ENCODE data around the gene KCNMA1. TPM values are rescaled to one million over a fixed set of nuclear protein-coding genes. Genes with fewer than 3 reads are reported as not detected.

The KCNMA1 gene
- polyA plus RNA-seq, 1 of the 3 experiments (the other 2 are of a cell fraction) = 107 TPM

- ChIA-PET POLR2A (no interaction called here), CTCF (interaction anchor here (3.2 kb wide), 1 partner anchor 13 kb away, joined by 9 read pairs; no protein-coding TSS in a partner anchor)
- Histone ChIP-seq H3K9me2 (no peaks in the 10 kb centered on the region), H3F3A (replicated peaks; ENCODE audit: insufficient read depth) (peaks cover 14% of the 10 kb centered on the region), H2AFZ (ENCODE audit: low read depth) (no peak overlapping the region), H3K36me3 (replicated peaks in 1 of 2; ENCODE audit: control insufficient read depth in 1 of 2, insufficient read depth in 2 of 2, low read length in 1 of 2) (no peaks in the 10 kb centered on the region), H3K4me2 (no peak overlapping the region), H3K4me1 (ENCODE audit: control insufficient read depth in 1 of 2, insufficient read depth in 2 of 2, low read depth in 1 of 2, low read length in 1 of 2) (peaks cover 3 to 14% of the 10 kb centered on the region in 2 experiments; a peak in 3 of 4 replicates), H3K9ac (no peak overlapping the region), H4K20me1 (ENCODE audit: insufficient read depth) (no peaks in the 10 kb centered on the region), H3K9me3 (no peaks in the 10 kb centered on the region), H3K79me2 (ENCODE audit: insufficient read depth) (no peaks in the 10 kb centered on the region), H3K27ac (ENCODE audit: low read depth in 2 of 2, low read length in 1 of 2) (no peak overlapping the region), H3K4me3 (ENCODE audit: low read depth in 2 of 2, low read length in 1 of 2) (no peak overlapping the region), H3K27me3 (ENCODE audit: insufficient read depth) (no peaks in the 10 kb centered on the region)
- DNase-seq = no peak
- WGBS (ENCODE audit: low lambda C conversion rate) = 92% methylated on average over 3 of the region's 3 CpGs
- no peak for TF ChIP-seq USF2 (IDR thresholded peaks at IDR 0.05; ENCODE audit: borderline replicate concordance, low read depth, low read length)
- TF ChIP-seq FOXM1 (IDR thresholded peaks at IDR 0.05; ENCODE audit: low read depth) = no peak
- no peak for TF ChIP-seq ELF1 (IDR thresholded peaks at IDR 0.05)
- no peak for TF ChIP-seq RFX5 (IDR thresholded peaks at IDR 0.05; ENCODE audit: low read length)
- no peak for TF ChIP-seq POLR2AphosphoS5 (IDR thresholded peaks at IDR 0.05; ENCODE audit: low read depth, low read length)
- no peak for TF ChIP-seq GABPA (IDR thresholded peaks at IDR 0.05; ENCODE audit: low read depth)
- TF ChIP-seq EZH2phosphoT487 (IDR thresholded peaks at IDR 0.05; ENCODE audit: borderline replicate concordance, low read depth) = no peak
- no peak for TF ChIP-seq GATA2 (CRISPR knock-in tag; IDR thresholded peaks at IDR 0.05)
These were observed 373.1 kb downstream of the KCNMA1 start for GRCh38 chr10:77264527-77264926.

GRCh38 chr10:77264107-77264506 is 373.5 kb downstream of the KCNMA1 start:
- Histone ChIP-seq H3F3A (replicated peaks; ENCODE audit: insufficient read depth) (peaks cover 14% of the 10 kb centered on the region), H2AFZ (ENCODE audit: low read depth) (no peak overlapping the region), H3K27ac (ENCODE audit: low read depth in 2 of 2, low read length in 1 of 2) (no peak overlapping the region), H3K4me1 (ENCODE audit: control insufficient read depth in 1 of 2, insufficient read depth in 2 of 2, low read depth in 1 of 2, low read length in 1 of 2) (peaks cover 3 to 14% of the 10 kb centered on the region in 2 experiments; a peak in 3 of 4 replicates), H3K9me3 (no peaks in the 10 kb centered on the region), H3K9ac (no peak overlapping the region), H3K27me3 (ENCODE audit: insufficient read depth) (no peaks in the 10 kb centered on the region), H3K4me3 (ENCODE audit: low read depth in 2 of 2, low read length in 1 of 2) (no peak overlapping the region), H3K9me2 (no peaks in the 10 kb centered on the region), H3K36me3 (replicated peaks in 1 of 2; ENCODE audit: control insufficient read depth in 1 of 2, insufficient read depth in 2 of 2, low read length in 1 of 2) (no peaks in the 10 kb centered on the region), H4K20me1 (ENCODE audit: insufficient read depth) (no peaks in the 10 kb centered on the region), H3K4me2 (no peak overlapping the region), H3K79me2 (ENCODE audit: insufficient read depth) (no peaks in the 10 kb centered on the region)
- TF ChIP-seq RFX5 (IDR thresholded peaks at IDR 0.05; ENCODE audit: low read length) = no peak
- DNase-seq = no peak
- CTCF ChIA-PET = interaction anchor here (3.2 kb wide), 1 partner anchor 13 kb away, joined by 9 read pairs; no protein-coding TSS in a partner anchor
- 95% methylated on average over 4 of the region's 4 CpGs for WGBS (ENCODE audit: low lambda C conversion rate)
- POLR2A ChIA-PET = no interaction called here

- Histone ChIP-seq H3K79me2 (ENCODE audit: insufficient read depth) (no peaks in the 10 kb centered on the region), H4K20me1 (ENCODE audit: insufficient read depth) (no peaks in the 10 kb centered on the region), H3F3A (replicated peaks; ENCODE audit: insufficient read depth) (peaks cover 11% of the 10 kb centered on the region), H3K4me3 (ENCODE audit: low read depth in 2 of 2, low read length in 1 of 2) (no peak overlapping the region), H3K4me1 (ENCODE audit: control insufficient read depth in 1 of 2, insufficient read depth in 2 of 2, low read depth in 1 of 2, low read length in 1 of 2) (peaks cover 3 to 14% of the 10 kb centered on the region in 2 experiments; a peak in 3 of 4 replicates), H3K36me3 (replicated peaks in 1 of 2; ENCODE audit: control insufficient read depth in 1 of 2, insufficient read depth in 2 of 2, low read length in 1 of 2) (no peaks in the 10 kb centered on the region), H3K9me3 (no peaks in the 10 kb centered on the region), H3K27ac (ENCODE audit: low read depth in 2 of 2, low read length in 1 of 2) (no peak overlapping the region), H3K9me2 (no peaks in the 10 kb centered on the region), H3K4me2 (no peak overlapping the region), H3K27me3 (ENCODE audit: insufficient read depth) (no peaks in the 10 kb centered on the region), H2AFZ (ENCODE audit: low read depth) (no peak overlapping the region), H3K9ac (no peak overlapping the region)
- 80% methylated on average over 4 of the region's 4 CpGs for whole genome bisulfite sequencing (ENCODE audit: low lambda C conversion rate)
- ChIA-PET POLR2A (no interaction called here), CTCF (interaction anchor here (3.2 kb wide), 1 partner anchor 13 kb away, joined by 9 read pairs; no protein-coding TSS in a partner anchor)
- no peak for DNase-seq
- no peak for TF ChIP-seq ZBTB33 (IDR thresholded peaks at IDR 0.05; ENCODE audit: borderline replicate concordance, low read depth)
- TF ChIP-seq EZH2phosphoT487 (IDR thresholded peaks at IDR 0.05; ENCODE audit: borderline replicate concordance, low read depth) = no peak
- TF ChIP-seq TAF1 (IDR thresholded peaks at IDR 0.05; ENCODE audit: borderline replicate concordance, low read depth, low read length) = no peak
- no peak for TF ChIP-seq TCF12 (IDR thresholded peaks at IDR 0.05)
- TF ChIP-seq USF2 (IDR thresholded peaks at IDR 0.05; ENCODE audit: borderline replicate concordance, low read depth, low read length) = no peak
- no peak for TF ChIP-seq USF1 (IDR thresholded peaks at IDR 0.05; ENCODE audit: borderline replicate concordance, low read depth)
- TF ChIP-seq FOXJ3 (CRISPR knock-in tag; IDR thresholded peaks at IDR 0.05) = no peak
- no peak for TF ChIP-seq GABPA (IDR thresholded peaks at IDR 0.05; ENCODE audit: low read depth)
- TF ChIP-seq NFIC (IDR thresholded peaks at IDR 0.05; ENCODE audit: borderline replicate concordance) = no peak
- no peak for TF ChIP-seq FOSL2 (IDR thresholded peaks at IDR 0.05; ENCODE audit: borderline replicate concordance, low read depth)
- TF ChIP-seq EP300 (IDR thresholded peaks at IDR 0.05; ENCODE audit: borderline replicate concordance in 1 of 2, low read depth in 1 of 2, low read length in 1 of 2) = no peak
These were observed 373.9 kb downstream of the KCNMA1 start for GRCh38 chr10:77263700-77264099.

All from SK-N-SH (cell line).